Endothelial cell (in vitro differentiated cells): ENCODE results near the gene NPDC1. TPM values are rescaled to one million over a fixed set of nuclear protein-coding genes. Genes with fewer than 3 reads are reported as not detected.

Experiments
- DNase-seq: peaks from one replicate; pipeline ENCODE4 v3.0.0; 2021; ENCODE audit warnings: low spot score
- H3K27ac Mint-ChIP-seq: one replicate; pipeline ENCODE4 v1.8.0; 2021; ENCODE audit warnings: mixed read lengths, inconsistent platforms; ENCODE audit not compliant: unreplicated experiment
- H3K27me3 Mint-ChIP-seq: one replicate; pipeline ENCODE4 v1.8.0; 2021; ENCODE audit warnings: mild to moderate bottlenecking, moderate library complexity, mixed read lengths, inconsistent platforms; ENCODE audit not compliant: unreplicated experiment
- H3K36me3 Mint-ChIP-seq: one replicate; pipeline ENCODE4 v1.8.0; 2021; ENCODE audit warnings: mild to moderate bottlenecking, low read depth, mixed read lengths, inconsistent platforms; ENCODE audit not compliant: unreplicated experiment
- H3K4me1 Mint-ChIP-seq: one replicate; pipeline ENCODE4 v1.8.0; 2021; ENCODE audit warnings: mild to moderate bottlenecking, mixed read lengths, inconsistent platforms; ENCODE audit not compliant: unreplicated experiment
- H3K4me3 Mint-ChIP-seq: one replicate; pipeline ENCODE4 v1.8.0; 2021; ENCODE audit warnings: mild to moderate bottlenecking, mixed read lengths, inconsistent platforms; ENCODE audit not compliant: unreplicated experiment
- H3K9me3 Mint-ChIP-seq: one replicate; pipeline ENCODE4 v1.8.0; 2021; ENCODE audit warnings: mixed read lengths, inconsistent platforms; ENCODE audit not compliant: unreplicated experiment
- total RNA-seq: library from RNA; stranded (reverse); fragmentation: NEBNext Ultra II Directional; extraction: Animal tissue kit (Norgen Biotek cat#: 25700); gene quantifications from one replicate; pipeline ENCODE4 v1.2.1, GENCODE V29; 2021; ENCODE audit not compliant: unreplicated experiment
- TF ChIP-seq, protein P1 (sequence below): fragments of 200-600 bp; sonication (generic); IDR thresholded peaks from one replicate; pipeline ENCODE4 v1.5.0; 2021; ENCODE audit warnings: antibody characterized with exemption; ENCODE audit not compliant: unreplicated experiment

NPDC1 gene
- total RNA-seq, 1 donor from 2014 or later, result 116 TPM

DNA sequence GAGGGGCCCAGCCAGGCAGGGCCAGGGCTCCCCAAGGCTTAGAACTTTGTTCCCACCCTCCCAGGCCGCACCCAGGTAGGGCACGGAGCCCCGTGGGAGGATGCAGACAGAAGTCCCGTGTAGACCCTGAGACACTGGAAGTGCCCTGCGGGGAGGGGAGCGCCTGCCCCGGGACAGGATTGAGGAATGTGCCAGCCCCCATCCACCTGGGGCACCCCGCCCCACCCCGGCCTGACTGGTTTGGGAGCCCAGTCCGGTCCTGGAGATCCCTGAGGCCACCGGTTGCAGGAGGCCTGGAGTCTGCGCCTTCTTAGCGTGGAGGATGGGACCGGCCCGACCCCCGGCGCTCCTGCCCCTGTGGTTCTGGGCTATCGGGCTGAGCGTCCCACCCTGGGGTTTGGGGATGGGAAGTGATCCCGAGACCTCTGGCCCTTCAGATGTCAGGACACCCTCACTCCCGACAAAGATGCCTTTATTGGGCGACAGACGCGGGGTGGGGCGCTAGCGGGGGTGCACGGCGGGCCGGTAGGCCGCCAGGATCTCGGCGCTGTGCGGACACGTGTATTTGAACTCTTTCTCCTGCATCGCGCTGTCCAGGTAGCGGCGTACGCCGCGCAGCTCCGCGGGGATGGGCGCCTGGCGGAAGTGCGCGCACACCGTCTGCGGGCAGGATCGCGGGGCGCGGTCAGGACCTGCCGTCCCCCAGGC, 51.6 kb downstream of the NPDC1 start:
- H3K36me3 Mint-ChIP-seq, result peaks cover 13% of the 10 kb centered on the region
- no peaks in the 10 kb centered on the region for H3K9me3 Mint-ChIP-seq
- peaks cover 17% of the 10 kb centered on the region for H3K27me3 Mint-ChIP-seq
- DNase-seq, result no peak
- H3K27ac Mint-ChIP-seq, result no peak overlapping the region
- H3K4me3 Mint-ChIP-seq, result no peak overlapping the region
- peaks cover 6% of the 10 kb centered on the region for H3K4me1 Mint-ChIP-seq
- TF ChIP-seq, protein P1, sequence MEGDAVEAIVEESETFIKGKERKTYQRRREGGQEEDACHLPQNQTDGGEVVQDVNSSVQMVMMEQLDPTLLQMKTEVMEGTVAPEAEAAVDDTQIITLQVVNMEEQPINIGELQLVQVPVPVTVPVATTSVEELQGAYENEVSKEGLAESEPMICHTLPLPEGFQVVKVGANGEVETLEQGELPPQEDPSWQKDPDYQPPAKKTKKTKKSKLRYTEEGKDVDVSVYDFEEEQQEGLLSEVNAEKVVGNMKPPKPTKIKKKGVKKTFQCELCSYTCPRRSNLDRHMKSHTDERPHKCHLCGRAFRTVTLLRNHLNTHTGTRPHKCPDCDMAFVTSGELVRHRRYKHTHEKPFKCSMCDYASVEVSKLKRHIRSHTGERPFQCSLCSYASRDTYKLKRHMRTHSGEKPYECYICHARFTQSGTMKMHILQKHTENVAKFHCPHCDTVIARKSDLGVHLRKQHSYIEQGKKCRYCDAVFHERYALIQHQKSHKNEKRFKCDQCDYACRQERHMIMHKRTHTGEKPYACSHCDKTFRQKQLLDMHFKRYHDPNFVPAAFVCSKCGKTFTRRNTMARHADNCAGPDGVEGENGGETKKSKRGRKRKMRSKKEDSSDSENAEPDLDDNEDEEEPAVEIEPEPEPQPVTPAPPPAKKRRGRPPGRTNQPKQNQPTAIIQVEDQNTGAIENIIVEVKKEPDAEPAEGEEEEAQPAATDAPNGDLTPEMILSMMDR, result no peak

DNA sequence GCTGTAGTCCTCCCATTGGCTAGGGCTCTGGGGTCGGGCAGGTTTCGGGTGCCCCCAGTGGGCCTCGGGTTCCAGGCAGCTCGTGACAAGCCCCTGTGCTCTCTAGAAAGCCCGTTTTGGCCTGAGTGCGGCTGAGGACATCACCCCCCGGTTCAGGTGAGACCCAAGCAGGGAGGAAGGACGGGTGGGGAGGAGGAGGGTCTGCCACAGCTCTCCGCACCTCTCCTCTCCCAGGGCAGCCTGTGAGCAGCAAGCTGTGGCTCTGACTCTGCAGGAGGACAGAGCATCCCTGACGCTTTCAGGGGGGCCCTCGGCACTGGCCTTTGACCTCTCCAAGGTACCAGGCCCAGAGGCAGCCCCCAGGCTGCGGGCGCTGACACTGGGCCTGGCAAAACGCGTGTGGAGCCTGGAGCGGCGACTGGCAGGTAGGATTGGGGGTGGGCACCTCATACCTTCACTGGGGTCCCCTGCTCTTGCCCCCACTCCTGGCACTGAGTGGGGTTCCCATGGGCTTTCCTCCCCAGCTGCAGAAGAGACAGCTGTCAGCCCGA, 53.1 kb downstream of the NPDC1 start:
- H3K27me3 Mint-ChIP-seq, result peaks cover 12% of the 10 kb centered on the region
- TF ChIP-seq, protein P1, result no peak
- H3K9me3 Mint-ChIP-seq, result no peaks in the 10 kb centered on the region
- peak overlapping the region; percentile 24 for H3K27ac Mint-ChIP-seq
- peaks cover 12% of the 10 kb centered on the region for H3K36me3 Mint-ChIP-seq
- no peak overlapping the region for H3K4me3 Mint-ChIP-seq
- peaks cover 4% of the 10 kb centered on the region for H3K4me1 Mint-ChIP-seq
- no peak for DNase-seq

DNA sequence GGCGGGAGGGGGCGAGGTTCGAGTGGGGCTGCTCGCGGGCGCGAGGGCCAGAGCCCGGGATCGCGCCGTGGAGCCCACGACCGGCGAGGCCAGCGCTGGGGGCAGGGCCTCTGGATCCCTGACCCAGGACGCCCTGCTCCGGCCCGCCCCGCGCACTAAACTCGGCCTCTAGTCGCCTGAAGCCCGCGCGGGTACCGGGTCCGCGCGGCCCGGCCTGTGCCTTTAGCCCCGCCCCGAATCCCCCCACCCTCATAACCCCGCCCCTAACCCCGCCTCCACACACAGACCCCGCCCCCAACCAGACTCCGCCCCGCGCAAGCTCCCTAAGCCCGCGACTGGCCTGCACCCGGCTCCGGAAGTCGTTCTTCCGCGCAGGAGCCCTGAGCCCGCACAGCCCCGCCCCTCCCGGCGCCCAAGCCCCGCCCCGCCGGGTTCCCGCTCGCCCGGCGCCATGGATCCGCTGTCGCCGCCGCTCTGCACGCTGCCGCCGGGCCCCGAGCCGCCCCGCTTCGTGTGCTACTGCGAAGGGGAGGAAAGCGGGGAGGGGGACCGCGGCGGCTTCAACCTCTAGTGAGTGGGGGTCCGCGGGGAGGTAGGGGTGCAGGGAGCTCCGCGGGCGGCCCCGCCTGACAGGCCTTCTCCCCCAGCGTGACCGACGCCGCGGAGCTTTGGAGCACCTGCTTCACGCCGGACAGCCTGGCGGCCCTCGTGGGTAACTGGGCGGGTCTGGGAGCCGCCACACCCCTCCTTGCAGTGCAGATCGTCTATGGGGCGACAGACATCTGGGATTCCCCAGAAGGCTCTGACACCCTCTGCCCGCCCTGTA, 53.8 kb downstream of the NPDC1 start, which contains the start of gene PAXX:
PAXX (plus strand) TSS at position 430 of the 826 bp plus-strand sequence; CDS start at position 452, 22 bp downstream.
- Mint-ChIP-seq H3K4me3 (no peak within 1 kb of the TSS), H3K27me3 (peaks cover 9% of the 10 kb centered on the region), H3K36me3 (peaks cover 9% of the 10 kb centered on the region), H3K4me1 (no peaks in the 10 kb centered on the region), H3K27ac (peak within 1 kb of the TSS; percentile 24), H3K9me3 (no peaks in the 10 kb centered on the region)
- TF ChIP-seq, protein P1, result no peak
- DNase-seq, result peak; percentile 90

- Mint-ChIP-seq H3K9me3 (no peaks in the 10 kb centered on the region), H3K36me3 (peaks cover 9% of the 10 kb centered on the region), H3K27me3 (peaks cover 13% of the 10 kb centered on the region), H3K4me1 (no peaks in the 10 kb centered on the region), H3K27ac (no peak overlapping the region), H3K4me3 (peak overlapping the region; percentile 22)
- no peak for DNase-seq
- TF ChIP-seq, protein P1, result no peak
These were observed 55.6 kb downstream of the NPDC1 start for GRCh38 chr9:136990242-136990911.

Other genes with a start within 250 kb of the NPDC1 start
- gene CCDC183, start 249.8 kb downstream of the NPDC1 start, total RNA-seq, result 1.2 TPM
- gene RABL6, start 238.2 kb downstream of the NPDC1 start, total RNA-seq, result 88.4 TPM
- gene AJM1, start 203.7 kb downstream of the NPDC1 start, total RNA-seq, result 0.80 TPM
- gene PHPT1, start 196.8 kb downstream of the NPDC1 start, total RNA-seq, result 134 TPM
- gene MAMDC4, start 193.8 kb downstream of the NPDC1 start, total RNA-seq, result 10.0 TPM
- 286 TPM for gene EDF1, start 179.9 kb downstream of the NPDC1 start, total RNA-seq
- 21.7 TPM for gene TRAF2, start 159.7 kb downstream of the NPDC1 start, total RNA-seq
- gene FBXW5, start 101.4 kb downstream of the NPDC1 start, total RNA-seq, result 100.0 TPM
- 1.1 TPM for gene C8G, start 100.9 kb downstream of the NPDC1 start, total RNA-seq
- 1.5 TPM for gene LCN12, start 93.9 kb downstream of the NPDC1 start, total RNA-seq
- not detected for gene PTGDS, start 68.7 kb downstream of the NPDC1 start, total RNA-seq
- not detected for gene LCNL1, start 63.2 kb downstream of the NPDC1 start, total RNA-seq
- gene PAXX, start 53.8 kb downstream of the NPDC1 start, total RNA-seq, result 8.3 TPM
- not detected for gene CLIC3, start 49.6 kb downstream of the NPDC1 start, total RNA-seq
- gene ABCA2, start 17.9 kb downstream of the NPDC1 start, total RNA-seq, result 2.1 TPM
- gene FUT7, start 14.1 kb downstream of the NPDC1 start, total RNA-seq, result not detected
- gene ENTPD2, start 7.9 kb upstream of the NPDC1 start, total RNA-seq, result 55.6 TPM
- gene SAPCD2, start 24.4 kb upstream of the NPDC1 start, total RNA-seq, result 1.0 TPM
- gene UAP1L1, start 31.3 kb upstream of the NPDC1 start, total RNA-seq, result 3.2 TPM
- 70.4 TPM for gene MAN1B1, start 40.8 kb upstream of the NPDC1 start, total RNA-seq
- 6.1 TPM for gene DPP7, start 68.6 kb upstream of the NPDC1 start, total RNA-seq
- not detected for gene GRIN1, start 93.0 kb upstream of the NPDC1 start, total RNA-seq
- gene LRRC26, start 123.9 kb upstream of the NPDC1 start, total RNA-seq, result not detected
- gene TMEM210, start 125.9 kb upstream of the NPDC1 start, total RNA-seq, result not detected
- gene ANAPC2, start 142.4 kb upstream of the NPDC1 start, total RNA-seq, result 76.8 TPM
- 53.8 TPM for gene SSNA1, start 142.5 kb upstream of the NPDC1 start, total RNA-seq
- gene TPRN, start 154.6 kb upstream of the NPDC1 start, total RNA-seq, result 8.2 TPM
- gene TMEM203, start 159.5 kb upstream of the NPDC1 start, total RNA-seq, result 27.4 TPM
- gene NDOR1, start 159.5 kb upstream of the NPDC1 start, total RNA-seq, result 22.5 TPM
- 1.1 TPM for gene RNF208, start 176.1 kb upstream of the NPDC1 start, total RNA-seq
- 1.4 TPM for gene CYSRT1, start 179.0 kb upstream of the NPDC1 start, total RNA-seq
- not detected for gene RNF224, start 181.3 kb upstream of the NPDC1 start, total RNA-seq
- not detected for gene SLC34A3, start 184.7 kb upstream of the NPDC1 start, total RNA-seq
- gene TUBB4B, start 195.1 kb upstream of the NPDC1 start, total RNA-seq, result 134 TPM
- gene STPG3, start 205.1 kb upstream of the NPDC1 start, total RNA-seq, result not detected
- gene NELFB, start 209.2 kb upstream of the NPDC1 start, total RNA-seq, result 65.6 TPM
- gene TOR4A, start 231.5 kb upstream of the NPDC1 start, total RNA-seq, result 37.7 TPM